Ramos (cell line): Measurements from ENCODE around the gene DNAJB6.

Experiments used
- in situ Hi-C: fragments of 300-500 bp; cut with MboI; formaldehyde crosslinking; loops from one replicate; pipeline ENCODE4 v1.14.3; 2022; ENCODE audit warnings: low sequenced_read_pairs; ENCODE audit not compliant: unreplicated experiment

The DNAJB6 gene

GRCh38 chr7:157406971-157407370 lies 70.2 kb downstream of the DNAJB6 start:
- in situ Hi-C loops: no loop called here

DNA sequence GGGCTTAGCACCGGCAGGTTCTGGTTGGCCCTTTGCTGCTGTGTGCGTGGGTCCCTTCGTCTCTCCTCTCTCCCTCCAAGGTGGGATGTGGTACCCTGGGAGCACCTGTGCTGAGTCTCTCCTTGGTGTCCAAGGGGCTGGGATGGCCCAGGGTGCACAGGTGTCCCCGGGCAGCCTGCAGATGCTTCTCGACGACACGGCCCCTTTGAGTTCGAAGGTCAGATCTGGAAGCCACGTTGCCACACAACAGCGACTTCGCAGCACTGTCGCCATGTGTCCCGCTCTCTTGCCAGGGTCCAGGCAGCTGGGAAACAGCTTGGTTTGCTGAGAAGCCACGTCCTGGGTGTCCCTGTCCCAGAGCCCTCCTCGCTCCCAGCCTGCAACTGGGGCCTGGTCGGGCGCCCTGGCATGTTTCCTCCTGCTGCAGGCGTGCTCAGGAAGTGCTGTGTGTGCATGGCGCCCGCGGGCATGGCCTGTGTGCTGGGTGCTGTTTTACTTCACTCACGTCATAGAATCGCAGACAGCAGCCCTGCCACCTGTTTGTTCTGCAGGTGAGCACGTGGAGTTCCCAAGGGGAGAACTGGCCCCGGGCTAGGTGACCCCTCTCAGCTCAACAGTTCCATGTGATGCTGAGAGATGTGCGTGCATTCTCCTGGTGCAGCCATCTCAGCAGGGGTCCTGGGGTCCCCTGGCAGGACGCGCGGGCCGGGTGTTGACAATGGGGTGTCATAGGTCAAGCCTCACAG lies 70.9 kb downstream of the DNAJB6 start:
- in situ Hi-C loops: no loop called here

DNA sequence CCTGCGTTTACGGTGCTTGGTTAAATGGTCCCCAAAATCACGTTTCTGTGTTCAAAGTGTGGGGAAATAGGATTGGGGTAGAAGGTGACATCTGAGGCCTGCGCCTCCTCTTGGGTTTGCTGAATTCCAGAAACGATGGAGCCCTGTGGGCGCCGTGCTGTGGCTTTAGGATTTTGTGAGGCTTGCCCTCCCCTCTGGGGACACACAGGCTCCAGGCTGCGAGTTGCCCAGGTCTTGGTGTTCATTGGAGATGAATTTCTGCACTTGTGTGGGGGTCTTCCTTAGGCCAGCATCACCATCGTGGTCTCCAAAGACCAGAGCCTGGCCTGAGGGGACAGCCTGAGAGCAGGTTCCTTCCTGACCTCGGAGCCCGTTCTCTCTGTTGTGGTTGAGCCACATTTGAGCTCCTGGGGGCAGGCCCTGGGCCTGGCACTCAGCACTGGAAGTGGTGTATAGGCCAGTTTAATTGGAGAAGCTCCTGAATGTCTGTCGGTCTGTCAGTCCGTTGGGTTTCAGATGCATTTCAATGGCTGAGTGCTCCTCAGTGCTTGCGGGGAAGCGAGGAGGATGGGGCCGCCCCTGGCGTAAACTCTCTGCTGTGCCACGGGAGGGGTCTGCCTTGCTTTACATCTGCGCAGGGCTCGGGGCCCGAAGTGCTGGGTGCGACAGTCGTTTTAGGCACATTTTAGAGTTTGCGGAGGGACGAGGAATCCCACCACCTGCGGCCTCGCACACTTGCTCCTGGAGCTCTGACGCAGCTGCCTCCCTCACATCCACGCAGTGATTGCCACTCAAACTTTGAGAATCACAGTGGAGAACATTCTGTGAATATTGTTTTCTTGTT lies 71.7 kb downstream of the DNAJB6 start:
- in situ Hi-C loops: no loop called here

DNA sequence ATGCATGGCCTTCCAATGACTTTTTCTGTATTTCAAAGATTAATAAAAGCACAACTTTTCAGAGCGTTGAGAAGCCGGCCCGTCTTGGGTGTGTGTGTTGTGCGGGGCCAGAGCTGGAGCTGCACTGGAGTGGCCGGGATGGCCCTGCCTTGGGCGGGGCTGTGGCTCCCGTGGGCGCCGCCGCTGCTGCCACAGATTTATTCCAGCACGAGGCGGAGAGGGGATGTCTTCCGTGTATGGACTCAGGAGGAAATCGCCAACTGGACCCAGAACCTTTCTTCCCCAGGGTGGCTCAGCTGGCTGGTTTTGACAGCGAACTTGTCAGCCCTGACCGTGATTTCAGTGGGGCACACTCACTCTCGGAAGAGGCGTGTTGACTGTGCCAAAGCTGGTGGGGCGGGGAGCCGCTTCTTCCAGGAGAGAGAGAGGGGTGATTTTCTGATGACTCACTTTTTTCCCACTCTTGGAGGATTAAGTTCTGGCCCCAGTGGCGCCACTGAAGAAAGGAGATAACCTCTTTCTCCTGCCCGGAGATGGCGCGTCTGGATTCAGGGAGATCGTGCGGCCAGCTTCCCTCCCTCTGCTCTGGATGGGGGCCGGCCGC lies 72.4 kb downstream of the DNAJB6 start:
- in situ Hi-C loops: no loop called here

GRCh38 chr7:157409753-157410727 lies 73.2 kb downstream of the DNAJB6 start:
- in situ Hi-C loops: no loop called here

GRCh38 chr7:157410831-157411556 lies 74.2 kb downstream of the DNAJB6 start:
- in situ Hi-C loops: no loop called here

DNA sequence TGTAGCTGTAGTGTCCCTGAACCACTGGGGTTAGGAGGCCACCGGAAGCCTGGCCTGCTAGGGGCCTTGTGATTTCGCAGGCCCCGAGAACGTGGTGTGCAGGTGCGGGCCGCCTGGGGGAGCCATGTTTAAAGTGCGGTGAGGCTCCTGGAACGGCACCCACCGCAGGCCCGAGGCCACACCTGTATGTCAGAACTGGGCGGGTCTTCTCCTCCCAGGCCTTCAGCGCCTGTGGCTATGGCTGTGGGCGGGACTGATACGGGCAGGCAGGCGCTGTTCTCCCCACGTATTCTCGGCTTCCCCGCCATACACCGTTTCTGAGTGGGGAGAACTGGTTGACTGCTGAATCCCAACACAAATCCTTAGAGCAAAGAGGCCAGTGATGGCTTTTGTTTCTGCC lies 74.8 kb downstream of the DNAJB6 start:
- in situ Hi-C loops: no loop called here

- in situ Hi-C loops: no loop called here
Measured at GRCh38 chr7:157412021-157412443, 75.2 kb downstream of the DNAJB6 start.

GRCh38 chr7:157412491-157413180 lies 75.8 kb downstream of the DNAJB6 start:
- in situ Hi-C loops: no loop called here

DNA sequence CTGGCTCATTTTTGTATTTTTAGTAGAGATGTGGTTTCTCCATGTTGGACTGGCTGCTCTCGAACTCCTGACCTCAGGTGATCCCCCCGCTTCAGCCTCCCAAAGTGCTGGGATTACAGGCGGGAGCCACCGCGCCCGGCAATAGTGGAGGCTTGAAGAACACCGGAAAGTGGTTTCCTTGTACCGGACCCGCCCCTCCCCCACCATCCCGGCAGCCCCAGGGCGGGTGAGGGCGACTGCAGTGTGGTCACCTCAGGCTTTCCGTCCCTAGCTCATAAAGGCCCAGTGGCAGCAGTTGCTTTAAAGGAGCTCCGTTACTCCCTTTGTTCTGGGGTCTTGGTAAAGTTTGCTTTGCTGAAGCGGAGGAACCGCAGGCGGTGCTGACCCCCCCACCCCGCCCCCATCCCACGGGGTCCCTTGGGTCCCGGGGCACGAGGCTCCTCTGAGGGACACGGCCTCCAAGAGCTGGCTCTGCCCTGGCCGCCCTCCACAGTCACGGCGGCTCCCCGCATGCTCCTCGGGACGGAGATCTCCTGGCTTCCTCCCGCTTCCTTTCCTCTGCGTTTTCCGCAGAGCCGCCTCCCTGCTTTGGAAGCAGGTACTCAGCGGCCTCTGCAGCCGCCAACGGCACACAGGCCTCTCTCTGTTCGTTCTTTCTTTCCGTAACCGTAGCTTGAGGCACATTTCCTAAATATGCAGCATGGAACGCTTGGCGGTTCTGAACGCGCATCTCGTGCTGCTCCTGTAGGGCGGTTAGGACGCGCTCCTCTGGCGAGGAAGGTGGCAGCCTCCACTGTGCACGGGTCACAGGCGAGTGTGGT lies 77.3 kb downstream of the DNAJB6 start:
- in situ Hi-C loops: no loop called here

DNA sequence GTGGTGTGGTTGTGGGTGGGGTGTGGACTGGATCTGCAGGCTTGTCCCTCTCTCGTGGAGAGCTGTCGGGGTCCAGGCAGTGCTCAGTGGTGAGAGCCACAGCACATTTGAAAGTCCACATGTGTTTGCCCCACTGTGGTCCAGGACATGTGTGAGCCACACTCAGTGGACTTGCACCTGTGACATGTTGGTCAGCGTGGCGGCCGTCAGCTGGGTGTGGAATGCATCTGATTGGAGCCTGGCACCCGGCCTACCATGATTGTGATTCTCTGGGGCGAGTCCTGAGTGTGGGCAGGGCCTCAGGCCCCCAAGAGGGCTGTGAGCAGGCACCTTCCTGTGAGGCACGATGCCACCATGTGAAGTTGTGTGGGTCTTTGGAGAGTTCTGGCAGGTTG lies 77.9 kb downstream of the DNAJB6 start:
- in situ Hi-C loops: no loop called here

DNA sequence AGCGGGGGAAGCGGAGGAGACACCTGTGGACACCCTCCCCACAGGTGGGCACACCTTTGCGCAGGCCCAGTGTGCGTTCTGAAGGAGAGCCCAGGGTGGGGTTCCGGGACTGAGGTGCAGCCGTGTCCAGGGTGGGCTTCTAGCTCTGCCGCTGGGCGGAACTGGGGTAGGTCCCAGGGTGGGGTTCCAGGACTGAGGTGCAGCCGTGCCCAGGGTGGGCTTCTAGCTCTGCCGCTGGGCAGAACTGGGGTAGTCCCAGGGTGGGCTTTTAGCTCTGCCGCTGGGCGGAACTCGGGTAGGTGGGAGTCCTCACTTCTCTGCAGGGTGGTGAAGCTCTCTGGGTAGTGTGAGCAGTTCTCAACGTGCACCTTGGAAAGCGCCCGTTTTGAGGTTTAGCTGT lies 78.7 kb downstream of the DNAJB6 start:
- in situ Hi-C loops: no loop called here

DNA sequence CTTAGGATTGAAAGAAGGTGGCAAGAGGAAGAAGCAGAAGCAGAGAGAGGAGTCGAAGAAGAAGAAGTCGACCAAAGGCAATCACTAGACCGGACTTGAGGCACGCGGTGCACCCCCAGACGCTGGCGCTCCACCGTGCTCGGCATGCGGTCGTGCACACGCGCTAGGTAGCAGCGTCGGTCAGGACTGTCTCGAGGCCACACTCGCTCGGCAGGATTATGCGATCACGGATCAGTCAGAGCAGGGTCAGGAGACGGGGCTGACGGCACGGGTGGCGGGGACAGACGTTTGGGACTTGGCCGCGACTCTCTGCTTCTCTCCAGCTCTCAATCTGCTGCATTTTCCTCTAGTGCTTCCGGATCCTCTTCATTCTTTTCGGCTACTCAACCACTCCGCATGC lies 79.2 kb downstream of the DNAJB6 start:
- in situ Hi-C loops: no loop called here

DNA sequence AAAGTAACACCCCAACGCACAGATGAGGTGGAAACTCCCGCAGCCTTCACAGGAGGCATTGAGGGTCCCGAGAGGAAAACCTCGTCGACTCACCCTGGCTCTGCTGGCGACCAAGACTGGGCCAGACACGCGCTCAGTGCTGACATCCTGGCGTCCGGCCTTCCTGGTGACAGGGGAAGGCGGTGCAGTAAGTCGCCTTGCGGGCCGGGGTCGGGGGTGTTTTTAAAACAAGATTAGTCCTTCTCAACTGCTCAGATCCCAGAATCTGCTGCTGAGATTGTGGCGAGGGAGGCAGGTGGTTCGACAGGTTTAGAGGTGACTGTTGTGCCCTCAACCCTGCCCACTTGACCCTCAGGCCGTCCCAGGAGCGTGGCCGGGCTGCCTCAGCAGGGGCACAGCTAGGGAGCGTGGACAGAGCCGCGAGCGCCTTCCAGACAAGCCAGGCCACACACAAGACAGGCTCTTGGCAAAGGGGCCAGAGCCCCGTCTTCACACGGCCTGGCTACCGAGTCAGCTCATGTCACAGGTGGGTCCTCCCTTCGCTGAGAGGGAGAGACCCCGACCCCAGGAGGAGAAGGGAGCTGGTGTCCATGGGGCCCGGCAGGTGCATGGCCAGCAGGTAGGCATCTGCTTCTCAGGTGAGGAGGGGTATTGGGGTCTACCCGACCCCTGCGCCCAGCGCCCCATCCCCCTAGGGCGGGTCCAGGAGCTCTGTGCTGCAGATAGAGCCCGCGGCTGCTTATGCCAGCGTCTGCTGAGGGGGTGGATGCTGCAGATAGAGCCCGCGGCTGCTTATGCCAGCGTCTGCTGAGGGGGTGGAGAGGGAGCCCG lies 81.6 kb downstream of the DNAJB6 start:
- in situ Hi-C loops: no loop called here

DNA sequence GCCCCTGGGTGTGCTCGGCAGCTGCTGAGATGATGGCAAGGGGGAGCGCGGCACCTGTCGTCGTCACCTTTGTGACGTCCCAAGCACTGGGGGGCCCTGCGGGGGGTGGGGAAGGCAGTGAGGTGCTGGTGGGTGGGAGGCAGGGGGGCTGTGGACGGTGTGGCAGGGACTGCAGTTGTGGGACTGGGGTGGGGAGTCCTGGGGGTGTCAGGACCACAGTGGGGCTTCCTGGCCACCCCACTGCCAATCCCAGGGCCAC lies 82.2 kb downstream of the DNAJB6 start:
- in situ Hi-C loops: no loop called here

GRCh38 chr7:157422279-157422678 lies 85.5 kb downstream of the DNAJB6 start:
- in situ Hi-C loops: no loop called here

DNA sequence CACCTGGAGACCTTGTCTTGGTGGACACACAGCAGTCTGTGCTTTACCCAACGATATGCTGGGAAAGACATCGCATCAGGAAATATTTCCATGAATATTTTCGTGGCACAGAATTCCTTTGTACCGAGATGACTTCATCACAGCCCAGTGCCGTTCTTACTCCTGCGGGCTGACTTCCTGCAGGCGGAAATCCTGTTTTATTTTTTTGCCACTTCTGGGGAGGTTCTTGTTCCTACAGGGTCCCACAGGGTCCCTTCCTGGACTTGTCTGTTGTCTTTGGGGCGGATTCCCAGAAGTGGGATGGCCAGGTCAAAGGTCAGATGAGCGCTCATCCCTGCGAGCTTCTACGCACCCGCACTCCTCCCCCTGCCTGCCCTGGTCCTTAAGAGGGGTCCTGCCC lies 86.5 kb downstream of the DNAJB6 start:
- in situ Hi-C loops: no loop called here
